ENCODE results near the gene RIOK3.
"Not testable (repeated sequence)": the region's sequence is repeated elsewhere in the genome, so short reads cannot be mapped to it uniquely, and the experiment has no call there.

RIOK3 gene

DNA sequence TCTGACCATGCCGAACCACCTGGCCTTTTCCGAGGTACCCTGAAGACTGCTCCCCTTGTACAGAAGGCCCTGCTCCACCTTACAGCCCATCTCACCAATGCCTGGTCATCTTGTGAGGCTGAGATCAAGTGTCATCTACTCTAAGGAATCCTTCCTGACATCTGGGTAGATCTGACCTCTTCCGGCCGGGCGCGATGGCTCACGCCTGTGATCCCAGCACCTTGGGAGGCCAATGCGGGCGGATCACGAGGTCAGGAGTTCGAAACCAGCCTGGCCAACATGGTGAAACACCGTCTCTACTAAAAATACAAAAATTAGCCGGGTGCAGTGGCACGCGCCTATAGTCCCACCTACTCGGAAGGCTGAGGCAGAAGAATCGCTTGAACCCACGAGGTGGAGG lies 2.1 kb upstream of the RIOK3 start:
- DNase-seq (ENCODE audit: low read depth): no peak

DNA sequence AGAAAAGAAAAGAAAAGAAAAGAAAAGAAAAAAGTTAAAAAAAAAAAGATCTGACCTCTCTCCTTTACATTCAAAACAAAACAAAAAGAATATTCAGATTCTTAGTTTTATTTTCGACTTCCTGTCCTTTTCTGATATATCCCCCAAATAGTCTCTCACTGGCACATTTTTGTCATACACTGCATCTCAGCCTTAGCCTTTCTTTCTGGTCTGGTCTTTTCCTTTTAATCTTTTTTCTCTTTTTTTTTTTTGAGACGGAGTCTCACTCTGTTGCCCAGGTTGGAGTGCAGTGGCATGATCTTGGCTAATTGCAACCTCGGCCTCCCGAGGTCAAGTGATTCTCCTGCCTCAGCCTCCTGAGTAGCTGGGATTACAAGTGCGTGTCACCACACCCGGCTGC lies 1.6 kb upstream of the RIOK3 start:
- no peak for DNase-seq (ENCODE audit: low read depth)

DNA sequence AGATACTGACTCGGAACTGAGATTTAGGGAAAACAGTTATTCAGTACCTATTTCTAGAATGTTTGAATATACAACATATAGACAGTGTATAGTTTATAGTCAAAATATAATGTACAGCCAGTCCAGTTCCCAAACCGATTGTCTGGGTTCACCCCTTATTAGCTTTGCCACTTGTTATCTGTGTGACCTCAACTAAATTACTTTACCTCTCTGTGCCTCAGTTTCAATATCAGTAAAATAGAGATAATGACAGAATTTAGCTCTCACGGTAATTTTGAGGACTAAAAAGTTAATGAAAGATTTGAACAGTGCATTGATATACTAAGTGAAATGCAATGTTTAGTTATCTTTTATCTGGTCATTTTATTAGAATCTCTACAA lies 750 bp upstream of the RIOK3 start:
- no peak for DNase-seq (ENCODE audit: low read depth)

DNA sequence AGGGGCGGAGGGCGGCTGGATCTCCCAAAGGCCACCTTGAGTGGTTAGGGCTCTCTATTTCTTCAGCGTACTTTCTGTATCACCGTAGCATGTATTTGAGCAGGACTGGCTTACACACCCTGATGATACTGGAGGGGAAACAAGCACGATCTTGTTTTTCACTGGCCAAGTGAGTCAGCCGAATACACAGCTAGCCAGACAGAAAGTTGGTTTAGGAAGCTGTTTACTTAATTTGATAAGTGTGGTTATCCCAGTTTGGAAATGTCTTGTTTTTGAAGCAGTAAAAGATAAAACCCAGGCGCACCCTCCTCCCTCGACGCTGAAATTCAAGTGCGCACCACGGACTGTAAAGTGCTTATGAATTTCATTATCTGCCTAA lies 582 bp downstream of the RIOK3 start:
- no peak for DNase-seq (ENCODE audit: low read depth)

DNA sequence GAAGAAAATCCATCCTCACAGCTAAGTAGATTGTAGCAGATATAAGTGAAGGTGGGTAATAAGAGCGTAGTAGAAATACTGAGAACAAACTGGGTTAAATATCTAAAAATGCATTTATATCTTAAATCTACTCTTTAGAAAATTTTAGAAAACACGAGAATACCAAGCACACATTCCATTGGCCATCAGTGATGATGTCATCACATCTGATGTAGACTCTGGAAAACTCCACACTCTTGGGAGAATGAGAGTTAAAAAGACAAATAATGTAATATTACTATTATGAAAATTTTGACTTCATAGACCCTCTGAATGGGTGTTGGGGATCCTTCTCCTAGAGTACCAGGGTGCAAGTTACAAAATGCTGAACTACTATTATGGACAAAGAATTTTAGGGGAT lies 3.7 kb downstream of the RIOK3 start:
- DNase-seq (ENCODE audit: low read depth): no peak

DNA sequence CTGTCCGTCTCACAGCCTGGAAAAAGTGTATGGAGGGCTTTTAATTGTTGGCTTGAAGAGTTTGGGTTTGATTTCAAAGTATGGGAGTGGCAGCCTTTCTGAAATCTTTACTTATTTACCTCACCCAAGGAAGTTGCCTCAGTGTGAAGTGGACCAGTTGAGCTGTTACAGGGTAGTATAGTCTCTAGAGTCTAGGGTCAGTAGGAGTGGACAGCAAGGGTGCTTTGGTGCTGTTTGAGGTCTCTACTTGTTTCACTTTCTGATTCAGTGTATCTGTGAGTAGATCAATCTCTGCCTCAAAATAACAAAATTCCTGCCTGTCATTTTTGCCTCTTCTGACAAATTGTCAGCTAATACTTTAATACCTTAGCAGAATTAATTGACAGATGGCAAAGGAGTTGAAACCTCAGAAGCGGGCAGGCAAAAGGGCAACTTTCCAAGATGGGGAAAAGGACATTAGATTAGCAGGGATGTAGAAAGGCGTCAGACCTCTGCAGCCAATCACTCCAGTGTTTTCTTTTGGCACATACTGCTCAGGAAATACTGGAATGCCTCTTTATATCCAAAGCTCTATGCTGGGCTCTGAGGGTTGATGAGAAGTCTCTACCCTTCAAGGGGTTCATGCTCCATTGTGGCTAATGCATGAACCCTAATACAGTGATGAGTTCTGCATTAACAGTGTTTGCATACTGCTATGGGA lies 5.9 kb downstream of the RIOK3 start:
- DNase-seq (ENCODE audit: low read depth): no peak

DNA sequence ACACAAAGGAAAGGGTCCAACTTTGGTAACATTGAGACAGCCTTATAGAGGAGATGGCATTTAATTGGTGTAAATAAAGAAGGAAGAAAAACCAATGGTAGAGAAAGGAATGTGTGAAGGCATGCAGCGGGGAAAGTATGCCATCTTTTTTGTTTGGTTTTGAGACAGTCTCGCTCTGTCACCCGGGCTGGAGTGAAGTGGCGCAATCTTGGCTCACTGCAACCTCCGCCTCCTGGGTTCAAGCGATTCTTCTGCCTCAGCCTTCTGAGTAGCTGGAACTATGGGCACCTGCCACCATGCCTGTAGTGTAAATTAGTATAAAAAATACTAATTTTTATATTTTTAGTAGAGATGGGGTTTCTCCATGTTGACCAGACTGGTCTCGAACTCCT lies 6.4 kb downstream of the RIOK3 start:
- DNase-seq (ENCODE audit: low read depth): no peak

DNA sequence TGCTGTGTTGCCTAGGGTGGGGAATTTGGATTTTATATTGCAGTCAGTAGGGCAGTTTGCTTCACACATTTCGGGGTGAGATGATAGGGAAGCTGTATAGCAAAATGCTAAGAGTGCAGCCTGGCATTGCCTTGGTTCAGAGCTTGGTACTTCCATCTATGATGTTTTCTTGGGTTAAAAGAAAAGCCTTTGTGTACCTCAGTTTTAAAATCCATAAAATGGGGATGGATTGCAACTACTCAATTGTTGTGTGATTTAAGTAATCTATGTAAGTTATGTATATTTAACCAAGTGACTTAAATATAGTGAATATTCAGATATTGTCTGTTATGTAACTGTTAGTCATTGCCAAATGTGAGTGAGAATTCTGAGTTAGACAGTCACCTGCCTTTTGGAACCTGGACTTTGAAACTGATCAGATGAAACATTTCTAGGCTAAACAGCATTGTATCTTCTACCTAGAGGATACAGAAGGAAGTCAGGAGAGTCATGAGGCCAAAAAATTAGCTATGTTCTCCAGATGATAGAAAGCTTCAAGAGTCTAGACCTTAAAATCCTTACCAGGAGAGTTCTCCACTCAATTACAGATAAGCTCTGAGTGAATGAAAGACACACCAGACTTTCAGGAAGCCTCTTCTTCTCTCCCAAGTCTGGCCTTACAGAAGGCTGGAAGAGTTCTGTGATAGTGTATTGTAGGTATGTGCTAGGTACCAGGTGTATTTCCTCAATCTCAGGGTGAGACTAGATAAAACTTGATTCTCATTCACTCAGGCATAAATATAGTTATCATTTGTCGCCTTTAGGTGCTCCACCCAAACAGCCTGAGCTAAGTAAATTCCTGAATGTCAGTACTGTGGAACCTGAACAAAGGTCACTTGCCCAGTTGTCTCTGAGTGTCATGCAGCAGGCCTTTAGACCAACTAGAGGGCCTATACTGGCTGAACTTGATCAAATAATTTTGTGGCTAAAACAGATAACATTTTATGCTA lies 7.5 kb downstream of the RIOK3 start:
- no peak for DNase-seq (ENCODE audit: low read depth)

DNA sequence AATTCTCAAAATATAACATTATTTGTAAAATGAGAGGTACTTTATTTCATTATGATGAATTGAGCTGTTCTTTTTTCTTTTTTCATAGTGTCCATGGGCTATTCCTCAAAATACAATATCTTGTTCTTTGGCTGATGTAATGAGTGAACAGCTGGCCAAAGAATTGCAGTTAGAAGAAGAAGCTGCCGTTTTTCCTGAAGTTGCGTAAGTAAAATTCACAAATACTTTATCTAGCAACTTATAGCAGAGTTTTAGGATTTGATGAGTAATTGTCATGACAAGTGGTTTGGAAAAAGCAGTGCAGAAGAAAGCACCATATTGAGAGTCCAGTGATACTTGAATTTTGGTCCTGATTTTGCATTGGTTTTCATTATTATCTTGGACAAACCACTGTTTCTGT lies 9.8 kb downstream of the RIOK3 start:
- no peak for DNase-seq (ENCODE audit: low read depth)

DNA sequence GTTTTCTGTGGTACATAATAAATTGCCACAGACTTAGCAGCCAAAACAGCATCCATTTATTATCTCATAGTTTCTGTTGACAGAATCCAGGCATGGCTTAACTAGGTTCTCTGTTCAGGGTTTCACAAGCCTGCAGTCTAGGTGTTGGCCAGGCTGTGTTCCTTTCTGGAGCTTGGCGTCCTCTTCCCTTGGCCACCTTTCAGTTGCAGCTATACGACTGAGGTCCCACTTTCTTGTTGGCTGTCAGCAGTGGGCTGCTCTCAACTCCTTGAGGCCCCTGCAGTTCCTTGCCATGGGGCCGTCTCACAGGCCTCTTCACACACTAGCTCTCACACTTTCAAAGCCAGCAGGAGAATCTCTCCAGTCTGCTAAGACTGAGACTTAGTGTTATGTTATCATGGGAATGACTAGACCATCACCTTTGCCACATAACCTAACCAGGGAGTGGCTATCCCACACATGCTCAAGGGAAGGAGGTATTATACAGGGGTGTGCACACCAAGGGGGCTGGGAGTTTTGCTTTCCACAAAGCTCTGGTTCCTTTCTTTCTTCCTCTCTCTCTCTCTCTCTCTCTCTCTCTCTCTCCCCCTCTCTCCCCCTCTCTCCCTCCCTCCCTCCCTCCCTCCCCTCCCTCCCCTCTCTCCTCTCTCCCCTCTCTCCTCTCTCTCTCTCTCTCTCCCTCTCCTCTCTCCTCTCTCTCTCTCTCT lies 15.8 kb downstream of the RIOK3 start:
- DNase-seq (ENCODE audit: low read depth): no peak

DNA sequence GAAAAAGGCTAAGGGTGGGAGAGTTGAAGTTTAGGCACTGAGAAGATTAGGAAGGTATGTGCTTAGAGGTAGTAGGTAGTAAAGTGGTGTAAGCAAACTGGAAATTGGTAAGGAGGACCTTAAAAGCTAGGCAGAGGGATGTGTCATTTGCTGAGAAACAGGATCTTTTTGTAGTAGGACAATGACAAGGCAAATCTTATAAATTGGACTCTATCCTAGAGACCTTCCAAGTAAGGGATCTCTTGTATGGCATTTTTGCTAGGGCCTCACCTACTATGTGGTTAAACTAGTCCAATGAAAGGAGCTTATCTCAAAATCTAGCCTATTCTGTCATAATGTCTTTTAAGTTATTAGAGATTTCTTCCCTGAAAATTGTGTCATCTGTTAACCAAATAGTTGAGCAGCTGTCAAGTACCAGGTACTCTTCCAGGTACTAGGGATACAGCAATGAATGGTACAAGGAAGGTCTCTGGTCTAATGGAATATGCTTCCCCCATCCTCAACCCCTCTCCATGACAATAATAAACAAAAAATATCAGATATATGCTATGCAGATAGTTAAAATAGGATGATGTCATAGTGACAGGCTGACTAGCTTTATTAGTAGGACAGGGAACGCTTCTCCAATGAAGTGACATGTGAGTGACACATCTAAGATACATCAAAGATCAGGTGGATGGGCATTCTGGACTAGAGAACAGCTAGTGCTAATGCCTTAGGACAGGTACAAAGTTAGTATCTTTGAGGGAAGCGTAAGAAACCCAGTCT lies 17.7 kb downstream of the RIOK3 start:
- no peak for DNase-seq (ENCODE audit: low read depth)

DNA sequence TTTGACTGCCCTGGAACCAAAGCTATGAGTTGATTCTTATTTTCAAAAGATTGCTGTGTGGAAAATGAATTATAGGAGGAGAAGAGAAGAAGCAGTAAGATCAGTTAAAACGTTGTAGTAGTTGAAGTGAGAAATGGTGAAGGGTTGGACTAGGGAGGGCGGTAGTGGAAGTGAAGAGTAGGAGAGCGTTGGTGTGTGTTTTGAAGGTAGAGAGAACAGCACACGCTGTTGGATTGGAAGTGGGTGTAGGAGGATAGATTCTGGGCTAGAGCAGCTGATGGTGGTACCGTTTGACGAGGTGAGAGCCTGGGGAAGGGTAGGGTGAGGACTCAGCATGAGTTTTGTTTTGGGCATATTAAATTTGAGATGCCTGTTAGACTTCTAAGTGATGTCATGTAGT lies 18.4 kb downstream of the RIOK3 start:
- DNase-seq (ENCODE audit: low read depth): no peak

DNA sequence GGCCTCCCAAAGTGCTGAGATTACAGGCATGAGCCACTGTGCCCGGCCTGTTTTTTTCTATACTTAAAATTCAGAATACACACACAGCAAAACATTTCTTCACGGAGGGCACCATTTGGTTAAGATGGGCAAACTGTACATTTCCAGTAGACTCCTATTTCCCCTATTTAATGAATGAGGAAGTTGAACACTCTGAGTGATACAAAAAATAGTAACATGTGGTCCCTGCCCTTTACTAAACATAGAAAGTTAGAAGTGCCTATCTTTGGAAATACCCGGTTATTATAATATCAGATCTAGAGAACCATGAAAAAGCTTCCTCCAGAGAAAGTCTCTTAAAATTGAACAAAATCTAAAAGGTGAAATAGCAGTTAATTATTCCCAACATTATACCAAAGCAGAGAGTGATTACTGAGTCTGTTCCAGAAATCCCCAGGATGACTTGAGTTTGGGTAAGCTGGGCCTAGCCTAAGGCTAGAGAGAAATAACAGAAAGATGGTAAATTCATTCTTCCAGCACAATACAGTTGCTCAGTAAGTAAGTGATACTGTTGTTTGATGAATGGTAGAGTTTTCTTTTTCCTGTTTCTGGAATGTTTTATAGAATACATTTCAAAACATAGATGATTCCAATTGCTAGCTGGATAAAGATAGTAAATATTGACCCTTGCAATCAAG lies 26.9 kb downstream of the RIOK3 start:
- DNase-seq (ENCODE audit: low read depth): no peak

DNA sequence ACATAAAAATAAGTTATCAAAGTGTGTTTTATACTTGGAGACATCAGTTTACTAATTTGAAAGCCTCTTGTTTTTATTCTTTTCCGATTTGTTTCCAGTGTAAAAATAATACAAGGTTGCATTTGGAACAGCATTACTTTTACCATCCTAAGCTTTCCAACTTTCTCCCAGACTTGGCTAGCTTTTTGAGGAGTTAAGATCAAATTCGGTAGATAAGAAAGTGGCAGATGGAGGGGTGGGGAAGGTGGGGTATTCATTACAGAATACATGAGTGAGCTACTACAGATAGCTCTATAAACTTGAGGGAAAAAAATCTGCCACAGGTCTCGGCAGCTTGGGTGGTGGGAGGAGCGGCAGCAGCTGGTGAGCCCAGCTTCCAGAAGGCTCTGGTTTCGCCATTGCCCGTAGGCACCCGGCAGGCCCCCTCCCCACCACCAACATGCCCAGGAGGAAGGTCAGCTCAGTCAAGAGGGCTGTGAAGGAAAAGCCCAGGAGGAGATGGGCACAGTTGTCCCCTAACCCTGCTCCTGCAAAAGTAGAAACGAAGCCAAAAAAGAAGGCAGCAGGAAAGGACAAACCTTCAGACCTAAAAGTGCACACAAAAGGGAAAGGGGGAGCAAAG lies 31.6 kb downstream of the RIOK3 start:
- no peak for DNase-seq (ENCODE audit: low read depth)

DNA sequence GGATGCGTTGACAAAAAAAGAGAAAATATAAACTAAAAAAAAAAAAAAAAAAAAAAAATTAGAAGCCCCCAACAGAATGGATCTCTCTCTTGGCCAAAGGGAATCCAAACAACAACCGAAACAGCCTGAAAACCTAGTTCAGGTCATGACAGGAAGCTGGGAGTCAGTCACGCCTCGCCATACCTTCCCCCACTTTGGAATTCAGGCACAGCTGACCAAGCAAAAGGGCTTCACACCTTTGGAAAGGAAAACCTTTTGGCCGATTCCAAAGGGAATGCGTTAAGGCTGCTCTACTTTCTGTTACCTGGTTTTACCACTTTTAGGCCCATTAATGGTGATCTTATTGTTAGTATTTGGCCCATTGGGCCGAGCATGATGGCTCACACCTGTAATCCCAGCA lies 32.3 kb downstream of the RIOK3 start:
- no peak for DNase-seq (ENCODE audit: low read depth)

DNA sequence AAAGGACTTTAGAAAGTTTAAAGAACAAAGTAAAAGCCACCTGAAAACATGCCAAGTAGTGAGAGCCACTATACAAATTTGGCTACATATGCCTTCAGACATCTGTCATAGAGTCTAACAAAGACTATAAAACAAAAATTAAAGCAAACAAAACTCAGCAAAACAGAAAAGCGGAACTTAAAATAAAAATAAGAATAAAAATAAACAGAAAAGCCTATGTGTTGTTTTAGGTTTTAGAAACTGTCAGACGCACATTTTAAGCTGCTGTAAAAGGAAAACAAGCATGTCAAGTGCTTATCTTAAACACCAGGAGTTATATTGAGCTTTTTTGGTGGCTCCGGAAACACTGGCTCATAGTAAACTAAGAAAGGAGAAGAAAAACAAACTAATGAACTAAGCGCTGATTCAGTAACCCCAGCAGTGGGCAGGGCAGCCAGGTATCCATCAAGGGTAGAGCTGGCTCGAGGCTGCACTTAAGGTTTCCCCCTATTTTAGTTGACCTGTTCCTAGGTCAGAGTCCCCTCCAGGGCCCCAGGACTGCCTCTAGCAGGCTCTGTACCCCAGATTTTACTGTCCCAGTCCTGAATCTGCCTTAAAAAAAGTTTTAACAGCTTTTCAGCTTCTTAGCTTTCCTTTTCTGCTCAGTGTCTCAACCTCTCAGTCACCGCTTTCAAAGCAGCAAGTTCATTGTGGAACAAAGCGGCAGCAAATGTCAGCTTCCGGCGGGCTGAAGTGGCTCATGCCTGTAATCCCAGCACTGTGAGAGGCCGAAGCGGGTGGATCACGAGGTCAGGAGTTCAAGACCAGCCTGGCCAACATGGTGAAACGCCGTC lies 34.9 kb downstream of the RIOK3 start:
- peak; percentile 19 for DNase-seq (ENCODE audit: low read depth)

DNA sequence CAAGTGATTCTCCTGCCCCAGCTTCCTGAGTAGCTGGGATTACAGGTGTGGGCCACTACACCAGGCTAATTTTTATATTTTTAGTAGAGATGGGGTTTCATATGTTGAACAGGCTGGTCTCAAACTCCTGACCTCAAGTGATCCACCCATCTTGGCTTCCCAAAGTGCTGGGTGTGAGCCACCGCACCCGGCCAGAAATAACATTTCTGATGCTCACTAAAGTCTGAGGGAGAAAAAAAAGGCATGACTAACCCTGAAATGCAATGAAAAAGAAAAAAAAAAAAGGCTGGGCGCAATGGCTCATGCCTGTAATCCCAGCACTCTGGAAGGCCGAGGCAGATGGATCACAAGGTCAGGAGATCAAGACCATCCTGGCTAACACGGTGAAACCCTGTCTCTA lies 36.5 kb downstream of the RIOK3 start:
- not testable (repeated sequence) for DNase-seq (ENCODE audit: low read depth)

DNA sequence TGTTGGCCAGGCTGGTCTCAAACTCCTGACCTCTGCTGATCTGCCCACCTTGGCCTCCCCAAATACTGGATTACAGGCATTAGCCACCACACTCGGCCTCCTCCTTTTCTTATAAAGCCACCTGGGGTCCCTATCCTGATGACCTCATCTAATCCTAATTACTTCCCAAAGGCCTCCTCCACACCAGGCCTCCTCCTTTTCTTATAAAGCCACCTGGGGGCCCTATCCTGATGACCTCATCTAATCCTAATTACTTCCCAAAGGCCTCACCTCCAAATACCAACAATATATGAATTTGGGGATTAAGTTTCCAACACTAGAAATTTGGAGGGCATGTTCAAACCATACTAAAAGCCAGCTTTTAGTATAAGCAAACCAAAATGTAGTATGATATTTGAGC lies 40.6 kb downstream of the RIOK3 start:
- DNase-seq (ENCODE audit: low read depth): no peak

DNA sequence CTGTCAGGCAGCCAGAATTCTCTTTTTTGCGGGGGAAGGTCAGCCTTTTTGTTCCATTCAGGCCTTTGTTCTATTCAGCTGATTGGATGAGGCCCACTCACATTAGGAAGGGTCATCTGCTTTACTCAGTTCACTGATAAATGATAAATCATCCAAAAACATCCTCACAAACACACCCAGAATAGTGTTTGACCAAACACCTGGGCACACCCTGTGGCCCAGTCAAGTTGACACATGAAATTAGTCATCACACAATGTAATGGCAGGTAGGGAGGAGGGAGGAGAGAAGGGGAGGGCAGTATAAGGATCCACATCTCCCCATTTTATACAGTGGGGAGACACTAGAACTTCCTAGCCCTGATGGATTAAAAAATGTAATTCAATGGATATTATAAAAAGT lies 41.9 kb downstream of the RIOK3 start:
- DNase-seq (ENCODE audit: low read depth): no peak
